Loucy (cell line): ENCODE data around the gene RGS12.

Source experiments
- H2AFZ ChIP-seq: fragments of 200-600 bp; sonication (generic); 2 replicates; pipeline ENCODE4 v1.6.0; 2016; ENCODE audit warnings: antibody characterized with exemption, mild to moderate bottlenecking, low read length, moderate library complexity
- H3F3A ChIP-seq: fragments of 200-600 bp; 2 replicates; pipeline ENCODE4 v1.6.0; 2016; ENCODE audit warnings: antibody characterized with exemption, low read depth, mild to moderate bottlenecking
- H3K27me3 ChIP-seq: fragments of 200-600 bp; sonication (generic); 2 replicates; pipeline ENCODE4 v1.6.1; 2014; ENCODE audit warnings: low read length, mild to moderate bottlenecking; ENCODE audit not compliant: insufficient read depth, poor library complexity, severe bottlenecking
- H3K36me3 ChIP-seq: fragments of 200-600 bp; sonication (generic); 2 replicates; pipeline ENCODE4 v1.6.1; 2016; ENCODE audit warnings: low read length; ENCODE audit not compliant: insufficient read depth
- H3K4me1 ChIP-seq: fragments of 200-600 bp; sonication (generic); 2 replicates; pipeline ENCODE4 v1.5.1; 2014; ENCODE audit warnings: low read length, mild to moderate bottlenecking; ENCODE audit not compliant: insufficient read depth, poor library complexity, severe bottlenecking
- H3K4me2 ChIP-seq: fragments of 200-600 bp; sonication (generic); 2 replicates; pipeline ENCODE4 v1.6.0; 2014; ENCODE audit warnings: antibody characterized with exemption, low read length, low read depth, mild to moderate bottlenecking; ENCODE audit not compliant: poor library complexity, severe bottlenecking
- H3K4me3 ChIP-seq: fragments of 200-600 bp; sonication (generic); 2 replicates; pipeline ENCODE4 v1.5.1; 2014; ENCODE audit warnings: low read length, mild to moderate bottlenecking, mixed read lengths; ENCODE audit not compliant: poor library complexity, severe bottlenecking
- H3K79me2 ChIP-seq: fragments of 200-600 bp; sonication (generic); 2 replicates; pipeline ENCODE4 v1.6.1; 2014; ENCODE audit warnings: low read length; ENCODE audit not compliant: insufficient read depth
- H3K9ac ChIP-seq: fragments of 200-600 bp; sonication (generic); 2 replicates; pipeline ENCODE4 v1.6.0; 2014; ENCODE audit warnings: mild to moderate bottlenecking, low read depth, low read length, moderate library complexity; ENCODE audit not compliant: poor library complexity, severe bottlenecking
- H3K9me2 ChIP-seq: fragments of 200-600 bp; sonication (generic); replicated peaks from 2 replicates; pipeline ENCODE4 v1.6.1; 2016; ENCODE audit warnings: low read depth, low read length, mixed read lengths
- H3K9me3 ChIP-seq: fragments of 200-600 bp; sonication (generic); 2 replicates; pipeline ENCODE4 v1.6.1; 2014; ENCODE audit warnings: mild to moderate bottlenecking, antibody characterized with exemption, low read length, low read depth; ENCODE audit not compliant: insufficient read depth
- H4K20me1 ChIP-seq: fragments of 200-600 bp; sonication (generic); 2 replicates; pipeline ENCODE4 v1.6.0; 2014; ENCODE audit warnings: antibody characterized with exemption, low read length, mild to moderate bottlenecking; ENCODE audit not compliant: insufficient read depth, poor library complexity, severe bottlenecking
- CTCF ChIP-seq: fragments of 200-600 bp; sonication (generic); conservative IDR thresholded peaks from 2 replicates; pipeline ENCODE4 v1.5.1; 2014; ENCODE audit warnings: mild to moderate bottlenecking, antibody characterized with exemption, low read length
- EZH2phosphoT487 ChIP-seq: fragments of 200-600 bp; IDR thresholded peaks from 2 replicates; pipeline ENCODE4 v1.6.1; 2018; ENCODE audit warnings: antibody characterized with exemption, mild to moderate bottlenecking, moderate library complexity, borderline replicate concordance

RGS12 gene

GRCh38 chr4:3301450-3302172, 8.8 kb downstream of the RGS12 start:
- Histone ChIP-seq H3K4me2 (peak overlapping the region; percentile 99), H3K9ac (peak overlapping the region; percentile 46), H3K4me3 (peak overlapping the region; percentile 80), H3F3A (peaks cover 4% of the 10 kb centered on the region; the same call in 1 of the 2 replicates), H2AFZ (no peak overlapping the region), H3K4me1 (peaks cover 91% of the 10 kb centered on the region), H4K20me1 (peaks cover 61% of the 10 kb centered on the region), H3K36me3 (no peaks in the 10 kb centered on the region), H3K27me3 (no peaks in the 10 kb centered on the region), H3K9me3 (no peaks in the 10 kb centered on the region), H3K79me2 (peaks cover 93% of the 10 kb centered on the region), H3K9me2 (no peaks in the 10 kb centered on the region)
- no peak for TF ChIP-seq EZH2phosphoT487
- no peak for TF ChIP-seq CTCF

GRCh38 chr4:3302173-3302785, 9.5 kb downstream of the RGS12 start:
- Histone ChIP-seq H3K36me3 (no peaks in the 10 kb centered on the region), H3K4me3 (peak overlapping the region; percentile 80), H3K9me2 (no peaks in the 10 kb centered on the region), H4K20me1 (peaks cover 55% of the 10 kb centered on the region), H3K79me2 (peaks cover 93% of the 10 kb centered on the region), H3F3A (peaks cover 4% of the 10 kb centered on the region; the same call in 1 of the 2 replicates), H3K9ac (peak overlapping the region; percentile 79), H3K9me3 (no peaks in the 10 kb centered on the region), H2AFZ (no peak overlapping the region), H3K27me3 (no peaks in the 10 kb centered on the region), H3K4me1 (peaks cover 91% of the 10 kb centered on the region), H3K4me2 (peak overlapping the region; percentile 99)
- TF ChIP-seq EZH2phosphoT487 (no peak), CTCF (no peak)

GRCh38 chr4:3302786-3303564, 10.2 kb downstream of the RGS12 start:
- H2AFZ ChIP-seq: no peak overlapping the region
- TF ChIP-seq EZH2phosphoT487 (no peak), CTCF (no peak)
- peaks cover 4% of the 10 kb centered on the region; the same call in 1 of the 2 replicates for H3F3A ChIP-seq
- peaks cover 93% of the 10 kb centered on the region for H3K79me2 ChIP-seq
- H3K36me3 ChIP-seq: no peaks in the 10 kb centered on the region
- H3K4me3 ChIP-seq: peak overlapping the region; percentile 80
- H3K27me3 ChIP-seq: no peaks in the 10 kb centered on the region
- no peaks in the 10 kb centered on the region for H3K9me3 ChIP-seq
- peak overlapping the region; percentile 79 for H3K9ac ChIP-seq
- H3K4me1 ChIP-seq: peaks cover 91% of the 10 kb centered on the region
- H4K20me1 ChIP-seq: peaks cover 55% of the 10 kb centered on the region
- no peaks in the 10 kb centered on the region for H3K9me2 ChIP-seq
- H3K4me2 ChIP-seq: peak overlapping the region; percentile 99
